Ovary (tissue), 9 donors: Measurements from ENCODE around the gene CACNA1E. TPM values are rescaled to one million over a fixed set of nuclear protein-coding genes. Genes with fewer than 3 reads are reported as not detected.
"Not testable (repeated sequence)": the region's sequence is repeated elsewhere in the genome, so short reads cannot be mapped to it uniquely, and the experiment has no call there.

Experiments
- DNase-seq, 5 donors: peaks; one replicate each; pipeline ENCODE4 v3.0.0-alpha.2; 2019 to 2020
- H3K27ac ChIP-seq, 2 donors: fragments of 200-600 bp; one replicate each; pipeline versions ENCODE4 v1.5.1 to v1.8.0; 2019 to 2022
- H3K27me3 ChIP-seq: fragments of 200-600 bp; one replicate; pipeline ENCODE4 v1.8.0; 2022
- H3K36me3 ChIP-seq: fragments of 200-600 bp; sonication (generic); one replicate; pipeline ENCODE4 v1.5.1; 2019
- H3K4me1 ChIP-seq: one replicate; pipeline ENCODE4 v1.8.1; 2013; ENCODE audit warnings: mild to moderate bottlenecking, moderate library complexity; ENCODE audit not compliant: insufficient read depth
- H3K4me3 ChIP-seq: fragments of 200-600 bp; sonication (generic); one replicate; pipeline ENCODE4 v1.5.1; 2017
- H3K9me3 ChIP-seq, 2 donors: fragments of 200-600 bp in 1 of 2; sonication (generic) in 1 of 2; one replicate each; pipeline versions ENCODE4 v1.5.1 to v1.8.1; 2013 to 2019; ENCODE audit warnings: mild to moderate bottlenecking in 1 of 2, moderate library complexity in 1 of 2
- CTCF ChIP-seq, 3 donors: fragments of 450-650 bp in 2 of 3; fragments of 200-600 bp in 1 of 3; IDR thresholded peaks; one replicate each; pipeline versions ENCODE4 v1.5.1 to v1.8.0; 2016 to 2022; ENCODE audit warnings: antibody characterized with exemption in 3 of 3, mild to moderate bottlenecking in 1 of 3
- EP300 ChIP-seq: sonication (generic); formaldehyde crosslinking; IDR thresholded peaks from one replicate; pipeline ENCODE4 v1.6.1; 2017; ENCODE audit warnings: antibody characterized with exemption
- POLR2A ChIP-seq: fragments of 450-650 bp; IDR thresholded peaks from one replicate; pipeline ENCODE4 v1.6.1; 2017; ENCODE audit warnings: antibody characterized with exemption, mild to moderate bottlenecking, moderate library complexity
- WGBS, 3 donors: extraction: QIAGEN DNeasy Blood & Tissue Kit in 1 of 3; methylation state at CpG; one replicate each; pipeline versions ENCODE4 v1.1.5 to v1.1.7; 2013 to 2017; 5-methylcytosine and 5-hydroxymethylcytosine counted together
- intact Hi-C, 4 donors: fragments of 100-400 bp; cut with DNase I; formaldehyde crosslinking; loops; one replicate each; pipeline versions ENCODE4 v1.11.0 to v1.15.1; 2022 to 2023
- polyA plus RNA-seq, 2 donors: library from polyadenylated mRNA; stranded (reverse); fragments of 200-250 nt in 1 of 2; fragments of 350-450 nt in 1 of 2; fragmentation: Illumina TruSeq in 1 of 2; extraction: RNeasy Lipid Tissue Mini Kit (QIAGEN cat#74804) in 1 of 2; gene quantifications; one replicate each; pipeline ENCODE4 v1.2.3, GENCODE V29; 2013 to 2014
- total RNA-seq, 7 donors: library from RNA; depleted of rRNA in 2 of 7; stranded (reverse); fragments of >200 nt in 2 of 7; fragmentation: NEBNext Ultra II Directional in 3 of 7; extraction: Animal tissue kit (Norgen Biotek cat#: 25700) in 3 of 7; gene quantifications; one replicate each; pipeline versions ENCODE4 v1.1.0 to v1.2.4, GENCODE V29; 2016 to 2023
- donor health status: DM: no; HTN: no; CAD: no; lungs with moderate emphysema.
- donor health status: DM: no; HTN: no; CAD: no.
- donor health status: Bipolar disorder and iron deficiency.
- donor health status: DM: yes; HTN: yes; CAD: no.
- donor health status: DM: no; HTN: no; CAD: no.
- donor health status: DM: yes; HTN: yes; CAD: no.

Gene CACNA1E
- total and polyA plus RNA-seq, 9 donors, result 0.01 to 0.34 (median 0.10) TPM; not detected in 3

DNA sequence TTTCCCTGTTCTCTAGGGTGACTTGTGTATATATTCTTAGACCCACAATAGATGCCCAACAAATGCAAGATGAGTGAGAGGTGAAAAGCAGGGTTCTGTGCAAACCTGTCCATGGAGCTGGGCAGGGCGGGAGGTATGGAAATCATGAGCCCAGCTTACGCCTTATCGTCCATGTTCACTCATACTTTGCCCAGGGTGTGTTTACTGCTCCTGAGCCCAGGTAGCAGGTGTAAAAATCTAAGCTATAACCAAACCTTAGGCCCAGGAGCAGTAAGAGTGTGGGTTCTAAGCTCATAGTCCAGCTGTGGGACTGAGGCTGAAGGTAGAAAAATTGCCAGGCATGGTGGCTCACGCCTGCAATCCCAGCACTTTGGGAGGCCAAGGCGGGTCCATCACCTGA, 48.1 kb downstream of the CACNA1E start:
- Histone ChIP-seq H3K27me3 (no peaks in the 10 kb centered on the region), H3K27ac (no peak overlapping the region), H3K4me1 (no peaks in the 10 kb centered on the region), H3K9me3 (no peaks in the 10 kb centered on the region), H3K4me3 (no peak overlapping the region), H3K36me3 (no peaks in the 10 kb centered on the region)
- intact Hi-C loops, result no loop called here
- WGBS, 3 donors, result 88 to 95% (median 90%) methylated on average over 5 of the region's 5 CpGs
- no peak for DNase-seq
- no peak for TF ChIP-seq CTCF (IDR thresholded peaks at IDR 0.05)
- TF ChIP-seq EP300, result no peak
- no peak for TF ChIP-seq POLR2A

GRCh38 chr1:181531951-181532600, 48.8 kb downstream of the CACNA1E start:
- H3K36me3 ChIP-seq, result no peaks in the 10 kb centered on the region
- WGBS, 3 donors, result 70 to 78% (median 73%) methylated on average over 3 of the region's 3 CpGs
- H3K4me1 ChIP-seq, result no peaks in the 10 kb centered on the region
- intact Hi-C loops, result no loop called here
- H3K27me3 ChIP-seq, result no peaks in the 10 kb centered on the region
- H3K27ac ChIP-seq, result no peak overlapping the region
- H3K4me3 ChIP-seq, result no peak overlapping the region
- no peak for DNase-seq
- H3K9me3 ChIP-seq, result no peaks in the 10 kb centered on the region
- no peak for TF ChIP-seq EP300
- TF ChIP-seq POLR2A, result no peak

DNA sequence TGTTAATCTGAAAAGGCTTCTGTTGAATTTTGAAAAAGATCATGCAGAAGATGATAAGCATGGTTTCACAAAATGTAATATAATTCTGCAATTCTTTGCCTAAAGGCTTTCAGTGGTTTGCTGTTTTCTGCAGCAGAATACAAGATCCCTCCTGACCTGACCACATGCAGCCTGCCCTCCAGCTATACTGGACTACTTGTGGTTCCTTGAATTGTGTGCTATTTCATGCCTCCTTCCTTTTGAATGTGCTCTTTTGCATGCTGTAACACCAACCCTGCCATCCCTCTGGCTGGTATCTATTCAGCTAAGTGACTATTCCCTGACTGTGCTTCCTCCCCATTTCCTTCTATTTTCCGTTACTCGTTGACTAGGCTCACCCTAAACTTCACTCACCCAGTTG, 55.5 kb downstream of the CACNA1E start:
- Histone ChIP-seq H3K4me3 (no peak overlapping the region), H3K36me3 (no peaks in the 10 kb centered on the region), H3K4me1 (no peaks in the 10 kb centered on the region), H3K9me3 (no peaks in the 10 kb centered on the region), H3K27ac (no peak overlapping the region), H3K27me3 (no peaks in the 10 kb centered on the region)
- no peak for DNase-seq
- intact Hi-C loops, result no loop called here
- 74 to 78% (median 76%) methylated on average over 2 of the region's 2 CpGs for WGBS, 3 donors
- no peak for TF ChIP-seq CTCF (IDR thresholded peaks at IDR 0.05)
- no peak for TF ChIP-seq POLR2A
- TF ChIP-seq EP300, result no peak

- Histone ChIP-seq H3K27me3 (no peaks in the 10 kb centered on the region), H3K27ac (no peak overlapping the region), H3K36me3 (no peaks in the 10 kb centered on the region), H3K4me1 (no peaks in the 10 kb centered on the region), H3K9me3 (no peaks in the 10 kb centered on the region), H3K4me3 (no peak overlapping the region)
- intact Hi-C loops, result no loop called here
- no peak for DNase-seq
- TF ChIP-seq CTCF (IDR thresholded peaks at IDR 0.05) (no peak), EP300 (no peak), POLR2A (no peak)
- 56 to 58% (median 57%) methylated on average over 5 of the region's 5 CpGs for WGBS, 3 donors
These were observed 58.1 kb downstream of the CACNA1E start for GRCh38 chr1:181541458-181541857.

DNA sequence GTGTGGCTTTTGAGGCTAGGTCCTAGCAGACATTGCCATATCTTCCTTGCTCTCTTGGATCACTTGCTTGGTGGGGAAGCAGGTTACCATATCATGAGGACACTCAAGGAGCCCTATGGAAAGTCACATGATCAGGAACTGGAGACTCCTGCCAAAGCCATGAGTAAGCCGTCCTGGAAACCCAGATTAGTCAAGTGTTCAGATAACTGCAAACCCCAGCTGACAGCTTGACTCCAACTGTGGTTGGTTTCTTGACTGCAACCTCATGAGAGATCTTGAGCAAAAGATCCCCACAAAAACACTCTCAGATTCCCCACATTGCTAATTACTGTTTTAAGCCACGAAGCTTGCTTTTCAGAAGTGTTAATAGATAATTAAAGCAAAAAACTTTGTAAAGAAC, 58.6 kb downstream of the CACNA1E start:
- Histone ChIP-seq H3K9me3 (no peaks in the 10 kb centered on the region), H3K4me3 (no peak overlapping the region), H3K36me3 (no peaks in the 10 kb centered on the region), H3K27me3 (no peaks in the 10 kb centered on the region), H3K4me1 (no peaks in the 10 kb centered on the region), H3K27ac (no peak overlapping the region)
- no peak for DNase-seq
- intact Hi-C loops, result no loop called here
- TF ChIP-seq CTCF (IDR thresholded peaks at IDR 0.05) (no peak), EP300 (no peak)
- WGBS, 3 donors, result 54 to 70% (median 64%) methylated on average over 2 of the region's 2 CpGs

DNA sequence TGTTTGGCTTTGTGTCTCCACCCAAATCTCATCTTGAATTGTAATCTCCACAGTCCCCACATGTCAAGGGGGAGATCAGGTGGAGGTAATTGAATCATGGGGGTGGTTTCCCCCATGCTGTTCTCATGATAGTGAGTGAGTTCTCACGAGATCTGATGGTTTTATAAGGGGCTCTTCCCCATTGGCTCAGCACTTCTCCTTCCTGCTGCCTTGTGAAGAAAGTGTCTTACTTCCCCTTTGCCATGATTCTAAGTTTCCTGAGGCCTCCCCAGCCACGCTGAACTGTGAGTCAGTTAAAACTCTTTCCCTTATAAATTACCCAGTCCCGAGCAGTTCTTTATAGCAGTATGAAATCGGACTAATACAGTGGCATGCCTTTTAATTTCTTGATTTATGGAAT, 59.1 kb downstream of the CACNA1E start:
- H3K4me1 ChIP-seq, H3K4me3 ChIP-seq, intact Hi-C loops, H3K27me3 ChIP-seq, H3K9me3 ChIP-seq, H3K36me3 ChIP-seq, DNase-seq, H3K27ac ChIP-seq: not testable (repeated sequence)
- WGBS, 3 donors, result 57 to 75% (median 69%) methylated on average over 4 of the region's 4 CpGs
